Adipose tissue (tissue), 3 donors: Measurements from ENCODE around the gene DKC1. TPM values are rescaled to one million over a fixed set of nuclear protein-coding genes. Genes with fewer than 3 reads are reported as not detected.
A peak's percentile ranks its signal among the peaks of the same experiment; 100 is the strongest.

Experiments used
- H3K27ac ChIP-seq: one replicate; pipeline ENCODE4 v1.5.1; 2013; ENCODE audit warnings: low read depth, low read length
- WGBS, 3 donors: extraction: QIAGEN DNeasy Blood & Tissue Kit; methylation state at CpG; one replicate each; pipeline ENCODE4 v1.1.7; 2013; 5-methylcytosine and 5-hydroxymethylcytosine counted together
- polyA plus RNA-seq, 3 donors: library from polyadenylated mRNA; stranded (reverse); fragments of 200-250 nt; gene quantifications; one replicate each; pipeline ENCODE4 v1.2.3, GENCODE V29; 2013
- donor health status: healthy with polysubstance abuse.
- donor health status: Bipolar disorder and iron deficiency.
- donor health status: healthy.

DKC1 gene
- polyA plus RNA-seq, 3 donors: 21.1 to 41.8 (median 26.5) TPM

- WGBS, 3 donors: 77 to 87% (median 79%) methylated on average over 4 of the region's 4 CpGs
- H3K27ac ChIP-seq: no peak overlapping the region
Measured at GRCh38 chrX:154779261-154779660, 16.6 kb downstream of the DKC1 start.

- 83 to 96% (median 93%) methylated on average over 9 of the region's 9 CpGs for WGBS, 3 donors
Measured at GRCh38 chrX:154780968-154781367, 18.3 kb downstream of the DKC1 start.

DNA sequence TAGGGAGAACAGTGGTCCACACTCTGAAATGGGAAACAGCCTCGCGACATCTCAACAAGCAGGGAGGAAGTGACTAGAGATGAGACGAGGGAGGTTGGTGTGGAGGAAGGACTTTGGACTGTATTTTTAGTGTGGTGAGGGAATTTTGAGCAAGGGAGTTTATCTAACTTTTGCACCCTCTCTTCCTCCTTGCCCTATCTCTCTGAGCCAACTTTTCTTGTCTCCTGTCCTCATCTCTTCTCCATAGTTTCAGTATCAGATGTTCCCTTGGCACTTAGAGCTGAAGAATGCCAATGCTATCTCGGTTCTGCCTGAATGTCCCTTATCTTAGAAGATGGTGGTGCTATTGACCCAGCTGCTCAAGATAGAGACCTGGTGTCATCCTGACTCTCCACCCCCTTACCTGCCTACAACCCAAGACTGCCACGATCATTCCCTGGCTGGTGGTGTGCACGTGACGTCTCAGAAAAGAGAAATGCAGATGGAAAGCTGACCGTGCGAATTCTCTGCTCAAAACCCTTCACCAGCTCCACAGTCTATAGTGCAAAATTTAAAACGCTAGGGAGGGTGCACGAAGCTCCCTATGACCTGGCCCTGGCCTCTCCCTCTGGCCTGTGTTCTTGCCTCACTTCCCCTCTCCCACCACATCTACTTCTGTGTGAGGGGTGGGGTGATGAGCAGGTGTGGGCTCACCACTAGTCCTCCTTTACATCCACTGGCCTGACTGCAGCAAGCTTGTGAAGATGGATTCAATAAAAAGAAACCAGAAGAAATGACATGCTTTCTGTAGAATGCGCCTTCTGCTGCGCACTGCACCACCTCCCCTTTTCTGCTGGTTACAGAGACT, 21.7 kb downstream of the DKC1 start:
- 65 to 91% (median 67%) methylated on average over 10 to 13 of the region's 13 CpGs for WGBS, 3 donors
- no peak overlapping the region for H3K27ac ChIP-seq

More at GRCh38 chrX:154780968-154781367, 18.3 kb downstream of the DKC1 start:
- no peak overlapping the region for H3K27ac ChIP-seq

DNA sequence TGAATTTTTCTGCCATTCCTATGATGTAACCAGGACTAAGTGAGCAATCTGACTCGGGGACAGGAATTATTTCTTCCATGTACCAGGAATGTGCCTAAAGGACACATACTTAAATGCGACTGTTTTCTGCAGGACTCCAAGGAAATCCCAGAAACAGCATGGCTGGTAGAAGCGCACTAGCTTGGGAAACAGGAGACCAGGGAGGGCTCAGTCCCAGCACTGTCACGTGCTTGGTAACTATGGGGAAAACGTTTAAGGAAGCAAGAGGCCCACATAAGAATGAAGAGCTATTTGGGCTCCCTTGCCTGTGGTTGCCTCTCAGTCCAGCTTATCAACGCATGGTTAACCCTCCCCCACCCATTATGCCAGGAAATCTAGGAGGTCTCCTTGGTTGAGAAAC, 23.1 kb downstream of the DKC1 start:
- H3K27ac ChIP-seq: no peak overlapping the region
- WGBS, 3 donors: 46 to 63% (median 53%) methylated on average over 6 of the region's 6 CpGs

GRCh38 chrX:154791467-154791866, 28.8 kb downstream of the DKC1 start:
- no peak overlapping the region for H3K27ac ChIP-seq
- 57 to 84% (median 70%) methylated on average over 4 of the region's 4 CpGs for WGBS, 3 donors

GRCh38 chrX:154791939-154792338, 29.3 kb downstream of the DKC1 start:
- WGBS, 3 donors: 91 to 96% (median 94%) methylated on average over 8 of the region's 8 CpGs
- no peak overlapping the region for H3K27ac ChIP-seq

- 60 to 95% (median 84%) methylated on average over 7 of the region's 7 CpGs for WGBS, 3 donors
- no peak overlapping the region for H3K27ac ChIP-seq
Measured at GRCh38 chrX:154793084-154793795, 30.6 kb downstream of the DKC1 start.

DNA sequence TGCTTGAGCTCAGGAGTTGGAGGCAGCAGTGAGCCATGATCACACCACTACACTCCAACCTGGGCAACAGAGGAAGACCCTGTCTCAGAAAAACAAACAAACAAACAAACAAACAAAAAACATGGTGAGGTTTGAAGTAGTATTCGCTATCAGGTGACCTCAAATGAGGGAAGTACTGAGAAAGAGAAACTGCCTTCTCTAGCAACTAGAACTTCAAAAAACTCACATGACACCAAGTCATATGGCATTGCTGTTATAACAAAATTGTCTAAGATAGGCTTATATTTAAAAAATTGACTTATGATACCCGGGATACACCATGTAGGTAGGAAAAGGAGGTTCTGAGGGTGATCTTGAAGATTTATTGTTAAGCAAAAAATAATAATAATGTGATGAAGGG, 32.4 kb downstream of the DKC1 start:
- 61 to 98% (median 76%) methylated on average over 2 of the region's 2 CpGs for WGBS, 3 donors

GRCh38 chrX:154797006-154797405, 34.3 kb downstream of the DKC1 start:
- WGBS, 3 donors: 74 to 83% (median 76%) methylated on average over 6 of the region's 6 CpGs
- H3K27ac ChIP-seq: no peak overlapping the region

More for the DNA sequence above, 32.4 kb downstream of the DKC1 start:
- no peak overlapping the region for H3K27ac ChIP-seq

DNA sequence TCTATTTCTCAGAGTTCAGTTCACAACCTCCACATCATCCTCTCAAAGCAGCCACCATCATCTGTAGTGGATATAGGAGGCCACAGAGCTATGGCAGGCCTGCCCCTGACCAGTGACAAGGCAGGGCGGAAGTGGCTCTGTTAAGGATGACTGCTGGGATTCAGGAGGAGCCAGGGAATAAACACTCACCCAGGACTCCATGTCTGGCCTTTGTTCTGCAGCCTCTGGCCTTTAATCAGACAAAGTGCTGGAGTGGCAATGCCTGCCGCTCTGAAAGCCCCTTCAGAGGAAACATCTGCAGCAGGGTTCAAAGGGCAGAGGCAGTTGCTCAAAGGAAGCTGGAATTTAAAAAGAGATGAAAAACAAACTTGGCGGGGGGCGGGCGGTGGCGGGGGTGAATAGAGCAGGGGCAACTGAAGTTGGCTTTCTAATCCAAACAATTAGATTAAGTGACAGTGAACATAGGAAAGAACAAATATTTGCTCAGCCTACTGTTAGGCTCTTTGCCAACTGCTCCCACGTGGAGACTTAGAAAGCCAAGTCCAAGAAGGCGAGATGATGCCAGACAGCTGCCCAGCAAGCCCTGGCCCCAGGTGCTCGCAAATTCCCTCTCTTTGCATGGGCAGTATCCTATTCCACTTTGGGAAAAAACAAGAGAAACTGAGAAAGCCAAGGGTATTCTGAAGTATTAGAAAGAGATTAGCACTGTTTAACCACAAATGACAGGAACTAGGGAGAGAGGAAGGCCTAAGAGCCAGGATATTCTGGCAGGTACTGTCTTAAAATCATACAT, 37.1 kb downstream of the DKC1 start:
- WGBS, 3 donors: 19 to 48% (median 39%) methylated on average over 6 to 9 of the region's 9 CpGs
- peak overlapping the region; percentile 55 for H3K27ac ChIP-seq

GRCh38 chrX:154800478-154801210, 38.0 kb downstream of the DKC1 start:
- WGBS, 3 donors: 48 to 65% (median 63%) methylated on average over 8 of the region's 8 CpGs

DNA sequence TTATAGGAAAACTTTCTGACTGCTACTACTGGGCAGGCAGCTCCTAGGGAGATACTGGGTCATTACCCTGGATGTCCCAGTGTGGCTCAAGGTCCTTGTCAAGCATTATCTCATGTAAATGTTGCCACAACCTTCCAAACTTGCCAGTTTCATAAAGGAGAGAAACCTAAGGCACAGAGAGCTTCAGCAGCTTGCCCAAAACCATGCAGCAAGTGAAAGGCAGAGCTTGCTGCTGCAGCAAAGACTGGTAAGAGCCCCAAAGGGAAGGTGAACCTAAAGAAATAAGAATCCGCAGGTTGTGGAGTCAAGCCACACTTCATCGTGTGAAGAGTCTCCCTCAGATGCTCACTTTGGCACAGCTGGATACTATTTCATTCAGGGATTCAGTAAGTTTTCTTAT, 40.3 kb downstream of the DKC1 start:
- no peak overlapping the region for H3K27ac ChIP-seq
- 65 to 88% (median 72%) methylated on average over 2 of the region's 2 CpGs for WGBS, 3 donors

More at GRCh38 chrX:154800478-154801210, 38.0 kb downstream of the DKC1 start:
- peak overlapping the region; percentile 55 for H3K27ac ChIP-seq

DNA sequence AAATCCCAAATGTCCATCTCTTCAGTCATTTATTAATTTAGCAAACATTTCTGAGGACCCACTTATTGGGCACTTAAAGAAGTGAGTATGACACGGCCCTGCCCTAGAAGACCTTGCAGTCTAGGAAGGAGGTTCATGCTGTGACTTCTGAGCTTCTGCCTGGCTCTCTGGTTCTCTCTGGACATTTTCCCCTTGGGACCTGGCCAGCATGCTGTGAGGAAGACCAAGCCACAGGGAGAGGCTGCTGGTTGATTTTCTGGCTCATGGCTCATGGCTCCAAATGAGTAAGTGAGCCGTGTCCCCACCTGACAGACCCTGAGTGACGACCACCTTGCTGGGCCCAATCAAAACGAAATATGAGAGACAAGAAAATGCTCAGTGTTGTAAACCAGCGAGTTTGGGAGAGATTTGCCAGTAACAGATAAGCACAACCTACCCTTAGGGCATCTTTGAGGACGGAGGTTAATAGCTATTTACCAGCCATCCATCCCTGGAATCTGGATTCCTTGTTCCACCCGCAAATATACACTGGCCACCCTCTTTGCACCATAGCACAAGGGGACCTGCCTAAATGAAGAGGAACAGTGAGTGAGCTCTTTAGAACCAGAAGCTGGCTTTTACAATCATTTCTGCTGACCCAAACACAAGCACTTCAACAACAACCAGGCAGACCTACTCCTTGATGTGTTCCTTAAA, 41.7 kb downstream of the DKC1 start:
- 29 to 41% (median 29%) methylated on average over 7 of the region's 7 CpGs for WGBS, 3 donors
- H3K27ac ChIP-seq: no peak overlapping the region

DNA sequence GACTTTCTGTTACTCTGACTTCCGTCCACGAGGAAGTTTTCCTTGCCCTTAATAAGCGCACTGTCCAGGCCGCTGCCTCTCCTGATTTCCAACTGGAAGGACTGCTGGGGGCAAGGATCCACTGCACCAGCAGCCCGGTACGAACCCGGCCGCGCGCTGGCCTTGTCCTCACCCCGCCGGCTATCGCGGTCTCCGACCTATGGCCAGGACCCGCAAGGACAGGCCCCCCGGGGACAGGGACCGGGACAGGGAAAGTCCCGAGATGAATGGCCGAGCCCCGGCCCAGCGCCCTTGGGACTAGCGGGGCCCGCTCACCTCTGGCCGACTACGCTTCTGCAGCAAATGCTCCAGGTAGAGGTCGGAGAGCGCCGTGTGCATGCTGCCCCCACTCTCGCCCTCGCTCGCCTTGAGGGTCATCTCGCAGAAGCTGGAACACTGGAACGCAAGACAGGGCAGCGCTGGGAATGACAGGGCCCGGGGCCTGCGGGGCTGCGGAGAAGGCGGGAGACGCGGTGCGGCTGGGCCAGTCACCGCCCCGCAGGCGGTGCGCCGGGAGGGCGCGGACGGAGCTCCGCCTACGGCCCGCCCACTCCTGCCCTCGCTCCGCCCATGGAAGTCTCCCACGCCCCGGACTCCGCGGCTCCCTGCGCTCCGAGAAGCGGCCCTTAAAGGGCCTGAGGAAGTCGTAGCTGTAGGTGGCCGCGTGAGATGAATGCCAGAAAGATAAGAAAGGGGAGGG, 42.5 kb downstream of the DKC1 start, which contains the start of gene MPP1:
TSS of gene MPP1 (minus strand) at position 529 of the 739 bp plus-strand sequence. CDS start at position 417, 112 bp downstream.
- no peak within 1 kb of the TSS for H3K27ac ChIP-seq
- WGBS, 3 donors: 1 to 36% (median 1%) methylated on average over 55 to 65 of the region's 65 CpGs

- no peak overlapping the region for H3K27ac ChIP-seq
- 6 to 43% (median 6%) methylated on average over 13 of the region's 13 CpGs for WGBS, 3 donors
Measured at GRCh38 chrX:154805696-154806091, 43.0 kb downstream of the DKC1 start.

GRCh38 chrX:154806837-154807501, 44.3 kb downstream of the DKC1 start:
- WGBS, 3 donors: 89 to 97% (median 92%) methylated on average over 5 of the region's 5 CpGs
- H3K27ac ChIP-seq: no peak overlapping the region
